Erythroblast (primary cell): ENCODE measurements around the gene IFIT1B.
"Not testable (repeated sequence)": the region's sequence is repeated elsewhere in the genome, so short reads cannot be mapped to it uniquely, and the experiment has no call there.

Source experiments
- DNase-seq, 2 experiments: peaks; one replicate each; lab custom pipeline; 2025; lab: John Stamatoyannopoulos, UW
- GATA1 ChIP-seq: IDR thresholded peaks from 2 replicates; pipeline ENCODE4 v1.6.1; 2011; ENCODE audit warnings: low read depth, mild to moderate bottlenecking, control low read depth, low read length, moderate library complexity
- POLR2A ChIP-seq: IDR thresholded peaks from 2 replicates; pipeline ENCODE4 v1.6.1; 2011; ENCODE audit warnings: mild to moderate bottlenecking, low read length

Gene IFIT1B

DNA sequence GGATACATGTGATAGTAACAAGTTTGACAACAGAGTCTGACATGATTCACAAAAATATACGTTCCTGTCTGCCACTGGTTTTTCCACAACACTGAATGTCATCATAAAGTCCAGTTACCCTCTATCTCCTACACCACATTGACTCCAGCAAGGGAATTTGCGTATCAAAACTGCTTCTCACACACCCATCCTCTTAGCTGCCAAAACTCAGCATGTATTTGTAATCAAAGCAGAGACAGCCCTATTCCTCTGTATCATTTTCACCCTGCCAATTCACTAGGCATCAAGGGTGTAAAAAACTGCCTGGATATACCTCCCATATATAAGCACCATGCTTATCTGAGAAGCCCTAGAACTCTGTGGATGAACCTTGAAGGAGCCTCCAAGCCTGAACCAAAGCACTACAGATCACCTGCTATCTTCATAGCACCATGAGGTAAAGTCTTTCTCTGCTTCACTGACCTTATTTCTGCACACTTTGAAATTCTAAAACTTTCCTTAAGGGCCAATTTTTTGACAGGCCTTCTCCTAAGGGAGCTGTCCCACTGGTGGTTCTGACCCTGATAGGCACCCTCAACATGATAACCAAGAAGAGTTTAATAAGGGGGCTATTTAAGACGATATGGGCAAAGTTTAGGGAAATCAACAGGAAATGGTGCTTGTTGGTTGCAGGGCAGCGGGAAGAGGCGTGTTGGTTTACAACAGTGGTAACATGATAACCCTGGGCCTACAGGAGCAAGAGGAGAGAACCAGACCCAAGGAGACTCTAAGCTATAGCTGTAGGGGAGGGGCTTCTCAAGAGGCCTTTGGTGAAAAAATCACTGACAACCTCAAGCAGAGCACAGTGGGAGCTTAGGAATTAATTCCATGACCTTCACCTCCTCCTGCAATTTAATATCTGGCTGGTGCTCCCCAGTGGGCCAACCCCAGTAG, at the start of gene IFIT1B:
IFIT1B (plus strand) TSS at position 352 of the 933 bp plus-strand sequence; CDS start at position 432, 80 bp downstream.
- DNase-seq: peak; percentile 64 to 71
- TF ChIP-seq GATA1 (no peak), POLR2A (no peak)

DNA sequence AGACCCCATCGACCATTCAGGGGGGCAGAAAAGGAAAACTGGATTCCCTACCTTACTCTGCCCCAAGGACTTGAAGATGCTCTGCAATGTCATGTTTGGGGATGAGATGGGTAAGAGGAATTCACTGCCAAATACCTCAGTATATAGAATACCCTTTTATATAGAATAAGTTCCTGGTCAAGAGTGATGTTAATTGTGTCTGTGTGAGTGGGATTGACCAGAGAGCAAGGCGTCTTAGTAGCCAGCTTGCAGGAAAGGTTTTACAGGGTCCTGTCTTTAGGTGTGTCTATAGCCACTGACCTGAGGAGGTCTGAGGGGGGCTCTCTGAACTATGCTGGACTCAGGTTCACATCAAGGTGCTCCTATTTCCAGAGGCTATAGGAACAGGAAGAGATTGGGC, 48.7 kb upstream of the IFIT1B start:
- TF ChIP-seq POLR2A (no peak), GATA1 (no peak)
- DNase-seq: no peak

GRCh38 chr10:89330014-89330413, 47.8 kb upstream of the IFIT1B start:
- DNase-seq: not testable (repeated sequence)

- TF ChIP-seq GATA1 (no peak), POLR2A (no peak)
- no peak for DNase-seq
These were observed 47.2 kb upstream of the IFIT1B start for GRCh38 chr10:89330537-89331212.

DNA sequence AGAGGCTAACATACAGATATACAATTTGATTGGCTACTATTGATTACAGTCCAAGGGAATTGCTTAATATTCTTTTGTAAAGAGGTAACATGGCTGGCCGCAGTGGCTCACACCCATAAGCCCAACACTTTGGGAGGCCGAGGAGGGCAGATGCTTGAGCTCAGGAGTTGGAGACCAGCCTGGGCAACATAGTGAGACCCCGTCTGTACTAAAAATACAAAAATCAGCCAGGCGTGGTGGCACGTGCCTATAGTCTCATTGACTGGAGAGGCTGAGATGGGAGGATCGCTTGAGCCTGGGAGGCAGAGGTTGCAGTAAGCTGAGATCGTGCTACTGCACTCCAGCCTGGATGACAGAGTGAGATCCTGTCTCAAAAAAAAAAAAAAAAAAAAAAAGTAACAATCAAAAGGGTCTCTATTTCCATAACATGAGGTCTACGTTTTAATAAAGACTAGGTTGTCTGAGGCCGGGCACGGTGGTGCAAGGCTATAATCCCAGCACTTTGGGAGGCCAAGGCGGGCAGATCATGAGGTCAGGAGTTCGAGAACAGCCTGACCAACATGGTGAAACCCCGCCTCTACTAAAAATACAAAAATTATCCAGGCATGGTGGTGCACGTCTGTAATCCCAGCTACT, 46.3 kb upstream of the IFIT1B start:
- not testable (repeated sequence) for DNase-seq

DNA sequence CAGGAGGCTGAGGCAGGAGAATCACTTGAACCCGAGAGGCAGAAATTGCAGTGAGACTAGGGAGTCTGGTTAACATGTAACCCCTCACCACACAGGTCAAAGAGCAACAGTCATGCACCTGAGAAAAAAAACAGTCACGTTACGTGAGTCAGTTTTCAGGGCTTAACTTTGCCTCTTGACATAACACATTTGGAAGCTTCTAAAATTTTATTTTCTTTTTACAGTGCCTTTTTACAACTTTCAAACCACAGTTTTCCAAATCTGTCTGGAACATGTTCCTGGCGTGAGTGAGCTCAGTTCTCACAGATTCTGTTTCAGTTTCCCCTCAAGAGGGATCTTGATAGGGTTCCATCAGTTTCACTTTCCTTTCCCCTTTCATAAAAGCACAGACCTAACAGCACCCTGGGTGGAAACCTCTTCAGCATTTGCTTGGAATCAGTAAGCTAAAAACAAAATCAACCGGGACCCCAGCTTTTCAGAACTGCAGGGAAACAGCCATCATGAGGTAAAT, 45.7 kb upstream of the IFIT1B start:
- TF ChIP-seq POLR2A (no peak), GATA1 (no peak)

DNA sequence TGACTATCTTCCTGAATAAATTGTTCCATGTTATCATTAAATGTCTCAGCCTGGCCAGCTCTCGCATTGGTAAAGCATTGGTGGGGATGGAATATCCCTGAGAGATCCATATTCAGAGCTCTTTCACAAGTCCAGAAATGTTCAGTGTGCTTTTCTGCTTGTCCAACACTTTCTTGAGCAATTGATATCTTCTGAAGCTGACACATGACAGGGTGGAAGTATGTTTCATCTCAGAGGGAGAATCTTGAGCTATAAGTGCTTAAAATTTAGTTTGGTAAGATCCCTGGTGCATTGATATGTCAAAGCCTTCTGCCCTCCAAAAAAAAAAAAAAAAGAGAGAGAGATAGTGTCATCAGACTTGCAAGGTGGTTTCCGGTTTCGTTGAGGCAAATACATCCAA, 42.6 kb upstream of the IFIT1B start:
- TF ChIP-seq POLR2A: no peak
- TF ChIP-seq GATA1: no peak
- DNase-seq: no peak

More for the DNA sequence above, 45.7 kb upstream of the IFIT1B start:
- DNase-seq: peak; percentile 74 to 79

DNA sequence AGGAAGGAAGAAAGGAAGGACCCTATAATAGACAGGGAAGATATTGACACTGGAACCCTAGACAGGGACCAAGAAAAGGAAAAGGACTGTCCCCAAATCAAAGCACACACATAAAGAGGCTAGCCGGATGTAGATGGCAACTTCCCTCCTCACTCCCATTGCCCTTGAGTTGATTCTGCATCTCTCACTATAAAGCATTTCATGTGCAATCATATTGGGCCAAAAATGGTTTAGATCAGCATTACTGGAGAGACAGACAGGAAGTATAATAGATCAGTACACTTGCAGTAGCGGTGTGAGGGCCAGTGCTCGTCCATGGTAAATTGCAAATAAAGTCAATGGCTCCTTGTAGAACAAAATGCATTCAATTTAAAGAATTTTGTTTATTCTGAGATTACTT, 41.6 kb upstream of the IFIT1B start:
- TF ChIP-seq GATA1: no peak
- no peak for TF ChIP-seq POLR2A
- no peak for DNase-seq

DNA sequence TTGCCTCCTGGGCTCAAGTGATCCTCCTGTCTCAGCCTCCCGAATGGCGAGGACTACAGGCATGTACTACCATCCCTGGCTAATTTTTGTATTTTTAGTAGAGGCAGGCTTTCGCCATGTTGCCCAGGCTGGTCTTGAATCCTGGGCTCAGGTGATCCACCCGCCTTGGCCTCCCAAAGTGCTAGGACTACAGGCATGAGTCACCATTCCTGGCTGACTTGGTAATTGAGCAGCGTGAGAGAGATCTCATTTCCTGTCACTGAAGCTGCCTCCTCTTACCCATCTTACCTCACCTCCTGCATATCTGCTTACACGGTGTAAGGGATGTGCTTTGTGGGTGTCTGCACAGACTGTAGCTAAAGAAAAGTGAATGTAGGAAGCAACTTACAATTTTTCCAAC, 40.4 kb upstream of the IFIT1B start:
- no peak for TF ChIP-seq POLR2A
- TF ChIP-seq GATA1: no peak
- no peak for DNase-seq

DNA sequence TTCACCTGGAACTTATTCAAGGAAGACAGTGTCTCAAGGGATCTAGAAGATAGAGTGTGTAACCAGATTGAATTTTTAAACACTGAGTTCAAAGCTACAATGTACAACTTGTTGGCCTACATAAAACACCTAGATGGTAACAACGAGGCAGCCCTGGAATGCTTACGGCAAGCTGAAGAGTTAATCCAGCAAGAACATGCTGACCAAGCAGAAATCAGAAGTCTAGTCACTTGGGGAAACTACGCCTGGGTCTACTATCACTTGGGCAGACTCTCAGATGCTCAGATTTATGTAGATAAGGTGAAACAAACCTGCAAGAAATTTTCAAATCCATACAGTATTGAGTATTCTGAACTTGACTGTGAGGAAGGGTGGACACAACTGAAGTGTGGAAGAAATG, 39.1 kb upstream of the IFIT1B start:
- TF ChIP-seq GATA1 (no peak), POLR2A (no peak)
- DNase-seq: no peak

DNA sequence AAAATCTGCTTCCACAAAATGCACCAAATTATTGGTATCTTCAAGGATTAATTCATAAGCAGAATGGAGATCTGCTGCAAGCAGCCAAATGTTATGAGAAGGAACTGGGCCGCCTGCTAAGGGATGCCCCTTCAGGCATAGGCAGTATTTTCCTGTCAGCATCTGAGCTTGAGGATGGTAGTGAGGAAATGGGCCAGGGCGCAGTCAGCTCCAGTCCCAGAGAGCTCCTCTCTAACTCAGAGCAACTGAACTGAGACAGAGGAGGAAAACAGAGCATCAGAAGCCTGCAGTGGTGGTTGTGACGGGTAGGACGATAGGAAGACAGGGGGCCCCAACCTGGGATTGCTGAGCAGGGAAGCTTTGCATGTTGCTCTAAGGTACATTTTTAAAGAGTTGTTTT, 38.0 kb upstream of the IFIT1B start:
- no peak for TF ChIP-seq GATA1
- TF ChIP-seq POLR2A: no peak
- no peak for DNase-seq

DNA sequence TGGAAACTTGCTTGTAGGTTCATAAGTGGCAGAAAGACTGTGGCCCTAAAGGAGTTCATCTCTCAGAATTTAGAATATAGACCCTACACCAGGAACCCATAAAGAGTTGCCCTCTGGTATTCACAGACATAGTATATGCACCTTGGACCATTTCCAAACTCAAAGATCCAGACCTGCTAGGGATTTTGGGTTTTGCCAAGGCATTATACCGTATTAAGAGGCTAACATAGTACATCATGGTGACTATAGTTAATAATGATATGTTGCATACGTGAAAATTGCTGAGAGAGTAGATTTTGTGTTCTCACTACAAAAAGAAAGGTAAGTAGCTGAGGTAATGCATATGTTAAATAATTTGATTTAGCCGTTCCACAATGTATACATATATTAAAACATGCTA, 36.2 kb upstream of the IFIT1B start:
- TF ChIP-seq GATA1: no peak
- TF ChIP-seq POLR2A: no peak
- DNase-seq: no peak

GRCh38 chr10:89342206-89342958, 35.5 kb upstream of the IFIT1B start:
- TF ChIP-seq POLR2A (no peak), GATA1 (no peak)
- DNase-seq: peak in 1 of 2 experiments; percentile 30
